Inflammatory macrophage treated with lipopolysaccharide for 4 hours (primary cell): Measurements from ENCODE around the gene SLN.

Experiments
- DNase-seq: peaks from one replicate; pipeline ENCODE4 v3.0.0-alpha.2; 2020

Gene SLN

GRCh38 chr11:107682171-107682570 is 29.7 kb downstream of the SLN start:
- peak; percentile 82 for DNase-seq

GRCh38 chr11:107679255-107680024 is 32.4 kb downstream of the SLN start:
- DNase-seq, result peak; percentile 33

GRCh38 chr11:107678632-107678971 is 33.3 kb downstream of the SLN start:
- DNase-seq, result no peak

GRCh38 chr11:107677924-107678631 is 33.8 kb downstream of the SLN start:
- no peak for DNase-seq

- DNase-seq, result no peak
These were observed 35.4 kb downstream of the SLN start for GRCh38 chr11:107676336-107677057.

- DNase-seq, result no peak
These were observed 36.0 kb downstream of the SLN start for GRCh38 chr11:107675902-107676301.

GRCh38 chr11:107669893-107670601 is 41.8 kb downstream of the SLN start:
- DNase-seq, result no peak

GRCh38 chr11:107669191-107669740 is 42.6 kb downstream of the SLN start:
- no peak for DNase-seq

GRCh38 chr11:107666911-107667613 is 44.8 kb downstream of the SLN start:
- DNase-seq, result no peak

GRCh38 chr11:107665018-107665417 is 46.8 kb downstream of the SLN start:
- no peak for DNase-seq

GRCh38 chr11:107661656-107662055 is 50.2 kb downstream of the SLN start:
- no peak for DNase-seq

GRCh38 chr11:107660066-107660465 is 51.8 kb downstream of the SLN start:
- DNase-seq, result no peak

GRCh38 chr11:107659310-107659709 is 52.5 kb downstream of the SLN start:
- DNase-seq, result no peak
